PC-3 (cell line): ENCODE data around the gene QPRT. TPM values are rescaled to one million over a fixed set of nuclear protein-coding genes. Genes with fewer than 3 reads are reported as not detected.
"Not testable (repeated sequence)": the region's sequence is repeated elsewhere in the genome, so short reads cannot be mapped to it uniquely, and the experiment has no call there.

Source experiments
- ATAC-seq: fragments of 200-7000 bp; cut with Tn5 transposase; 2 replicates; pipeline ENCODE4 v1.9.1; 2020; ENCODE audit warnings: mild to moderate bottlenecking, moderate library complexity
- BruUV-seq: library from RNA; stranded (reverse); fragments of 400-500 nt; replicated peaks from 2 replicates; lab custom pipeline; 2021; lab: Mats Ljungman, UMichigan
- CTCF ChIA-PET: fragments of 300-600 bp; sonication (Branson Sonifier 250); formaldehyde crosslinking; loops from one replicate; lab custom pipeline; 2022; ENCODE audit warnings: antibody characterized with exemption; lab: Charles Lee
- POLR2A ChIA-PET: fragments of 300-600 bp; sonication (Branson Sonifier 250); formaldehyde crosslinking; loops from one replicate; lab custom pipeline; 2022; ENCODE audit warnings: antibody characterized with exemption; ENCODE audit not compliant: unreplicated experiment; lab: Charles Lee
- DNase-seq: peaks from one replicate; pipeline ENCODE4 v3.0.0-alpha.2; 2015
- H2AFZ ChIP-seq: fragments of 300-600 bp; sonication (generic); 2 replicates; pipeline ENCODE4 v1.6.0; 2016; ENCODE audit warnings: antibody characterized with exemption, low read length
- H3F3A ChIP-seq: fragments of 300-600 bp; sonication (generic); one replicate; pipeline ENCODE4 v1.6.0; 2017; ENCODE audit warnings: antibody characterized with exemption, low read length, control low read depth, mild to moderate bottlenecking; ENCODE audit not compliant: unreplicated experiment
- H3K27ac ChIP-seq: fragments of 300-600 bp; sonication (generic); 2 replicates; pipeline ENCODE4 v1.5.1; 2016; ENCODE audit warnings: mild to moderate bottlenecking, low read length
- H3K27me3 ChIP-seq: fragments of 300-600 bp; sonication (generic); 2 replicates; pipeline ENCODE4 v1.6.1; 2016; ENCODE audit warnings: low read length, mixed read lengths
- H3K36me3 ChIP-seq: fragments of 300-600 bp; sonication (generic); 2 replicates; pipeline ENCODE4 v1.6.1; 2016; ENCODE audit warnings: low read depth, mixed run types, low read length, mixed read lengths
- H3K4me1 ChIP-seq: fragments of 300-600 bp; sonication (generic); 2 replicates; pipeline ENCODE4 v1.5.1; 2016; ENCODE audit warnings: low read length; ENCODE audit not compliant: insufficient read depth
- H3K4me2 ChIP-seq: fragments of 300-600 bp; sonication (generic); 2 replicates; pipeline ENCODE4 v1.6.0; 2016; ENCODE audit warnings: low read length
- H3K4me3 ChIP-seq: fragments of 300-600 bp; sonication (generic); 2 replicates; pipeline ENCODE4 v1.5.1; 2016; ENCODE audit warnings: mild to moderate bottlenecking, low read length, mixed read lengths
- H3K79me2 ChIP-seq: fragments of 300-600 bp; sonication (generic); 2 replicates; pipeline ENCODE4 v1.6.1; 2017; ENCODE audit warnings: low read length, mixed read lengths
- H3K9ac ChIP-seq: fragments of 300-600 bp; sonication (generic); 2 replicates; pipeline ENCODE4 v1.6.0; 2016; ENCODE audit warnings: mild to moderate bottlenecking, low read length
- H3K9me2 ChIP-seq: fragments of 300-600 bp; sonication (generic); replicated peaks from 2 replicates; pipeline ENCODE4 v1.6.1; 2016; ENCODE audit warnings: mixed run types, low read length, mixed read lengths
- H3K9me3 ChIP-seq: fragments of 300-600 bp; sonication (generic); 2 replicates; pipeline ENCODE4 v1.6.1; 2016; ENCODE audit warnings: low read length, mixed read lengths
- H4K20me1 ChIP-seq: fragments of 300-600 bp; sonication (generic); 2 replicates; pipeline ENCODE4 v1.6.1; 2016; ENCODE audit warnings: low read length, mixed read lengths
- EZH2 ChIP-seq: fragments of 300-600 bp; sonication (generic); IDR thresholded peaks from one replicate; pipeline ENCODE4 v1.6.1; 2017; ENCODE audit warnings: antibody characterized with exemption, mild to moderate bottlenecking, low read length; ENCODE audit not compliant: unreplicated experiment
- EZH2phosphoT487 ChIP-seq: fragments of 300-600 bp; sonication (generic); IDR thresholded peaks from 2 replicates; pipeline ENCODE4 v1.6.1; 2018; ENCODE audit warnings: mild to moderate bottlenecking, antibody characterized with exemption, low read length, borderline replicate concordance
- intact Hi-C: fragments of 100-400 bp; cut with micrococcal nuclease; formaldehyde crosslinking; loops from 2 replicates; pipeline ENCODE4 v1.9.0; 2023
- total RNA-seq: library from RNA; depleted of rRNA; stranded (reverse); fragments of >200 nt; gene quantifications from 2 replicates; pipeline ENCODE4 v1.2.3, GENCODE V29; 2014

QPRT gene
- total RNA-seq, 1 experiment from 2014 or later: 0.22 TPM

- H3K4me1 ChIP-seq: no peaks in the 10 kb centered on the region
- H3K9me3 ChIP-seq: no peaks in the 10 kb centered on the region
- DNase-seq: no peak
- CTCF ChIA-PET: interaction anchor here (0.5 kb wide), 1 partner anchor 745 kb away, joined by 6 read pairs; no protein-coding TSS in a partner anchor
- H3K9ac ChIP-seq: no peak overlapping the region
- H3K36me3 ChIP-seq: no peaks in the 10 kb centered on the region
- no peaks in the 10 kb centered on the region for H3K79me2 ChIP-seq
- H3K4me3 ChIP-seq: no peak overlapping the region
- H3K27ac ChIP-seq: no peak overlapping the region
- H3K27me3 ChIP-seq: no peaks in the 10 kb centered on the region
- no TSS peak for BruUV-seq
- no peaks in the 10 kb centered on the region for H3F3A ChIP-seq
- H2AFZ ChIP-seq: no peak overlapping the region
- no peak for ATAC-seq
- no peaks in the 10 kb centered on the region for H3K9me2 ChIP-seq
- intact Hi-C loops: no loop called here
- no peak for TF ChIP-seq EZH2phosphoT487
- no peak for TF ChIP-seq EZH2
- H3K4me2 ChIP-seq: no peak overlapping the region
- POLR2A ChIA-PET: no interaction called here
- no peaks in the 10 kb centered on the region for H4K20me1 ChIP-seq
Observed at GRCh38 chr16:29651774-29652349, 27.1 kb upstream of the QPRT start.

DNA sequence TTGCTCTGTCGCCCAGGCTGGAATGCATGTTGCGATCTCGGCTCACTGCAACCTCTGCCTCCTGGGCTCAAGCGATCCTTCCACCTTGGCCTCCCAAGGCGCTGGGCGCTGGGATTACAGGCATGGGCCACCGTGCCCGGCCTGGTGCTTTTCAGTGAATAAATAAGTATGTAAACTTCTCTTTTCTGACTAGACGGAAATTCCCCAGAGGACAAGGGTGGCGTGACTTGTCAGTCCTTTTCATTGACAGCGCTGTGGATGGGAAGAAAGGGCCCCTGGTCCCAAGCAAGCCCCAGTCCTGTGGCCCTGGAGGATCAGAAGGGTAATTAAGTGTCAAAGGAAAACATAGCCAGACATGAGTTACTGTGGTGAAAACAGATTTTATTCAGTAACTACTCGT is 25.5 kb upstream of the QPRT start:
- ATAC-seq (no peak), DNase-seq (no peak)
- no peak for TF ChIP-seq EZH2
- intact Hi-C loops: no loop called here
- Histone ChIP-seq H4K20me1 (no peaks in the 10 kb centered on the region), H3K9ac (no peak overlapping the region), H3K4me2 (no peak overlapping the region), H3K9me3 (no peaks in the 10 kb centered on the region), H3K27ac (no peak overlapping the region), H3K9me2 (no peaks in the 10 kb centered on the region), H3K4me3 (no peak overlapping the region), H3F3A (no peaks in the 10 kb centered on the region), H3K79me2 (no peaks in the 10 kb centered on the region), H3K36me3 (no peaks in the 10 kb centered on the region), H3K27me3 (no peaks in the 10 kb centered on the region), H3K4me1 (no peaks in the 10 kb centered on the region), H2AFZ (no peak overlapping the region)
- ChIA-PET POLR2A (no interaction called here), CTCF (no interaction called here)
- no TSS peak for BruUV-seq

DNA sequence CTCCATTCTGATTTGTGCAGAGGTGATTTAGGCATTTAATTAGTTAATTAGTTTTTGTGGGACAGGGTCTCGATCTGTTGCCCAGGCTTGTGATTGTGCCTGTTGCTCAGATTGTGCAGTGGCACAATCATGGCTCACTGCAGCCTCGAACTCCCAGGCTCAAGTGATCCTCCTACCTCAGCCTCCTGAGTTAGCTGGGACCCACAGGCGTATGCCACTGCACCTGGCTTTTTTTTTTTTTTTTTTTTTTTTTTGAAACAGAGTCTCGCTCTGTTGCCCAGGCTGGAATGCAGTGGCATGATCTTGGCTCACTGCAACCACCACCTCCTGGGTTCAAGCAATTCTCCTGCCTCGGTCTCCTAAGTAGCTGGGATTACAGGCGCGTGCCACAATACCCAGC is 25.1 kb upstream of the QPRT start:
- H3F3A ChIP-seq, H3K27me3 ChIP-seq, DNase-seq, H3K27ac ChIP-seq, H3K9me2 ChIP-seq, ATAC-seq, H3K4me1 ChIP-seq, H3K36me3 ChIP-seq, H3K4me3 ChIP-seq, intact Hi-C loops, CTCF ChIA-PET, H3K9me3 ChIP-seq, H3K9ac ChIP-seq, H2AFZ ChIP-seq, H4K20me1 ChIP-seq, H3K79me2 ChIP-seq, H3K4me2 ChIP-seq, POLR2A ChIA-PET, BruUV-seq: not testable (repeated sequence)

- Histone ChIP-seq H3K9me3 (no peaks in the 10 kb centered on the region), H4K20me1 (no peaks in the 10 kb centered on the region), H3F3A (no peaks in the 10 kb centered on the region), H3K4me2 (no peak overlapping the region), H3K4me3 (no peak overlapping the region), H3K27me3 (no peaks in the 10 kb centered on the region), H3K4me1 (no peaks in the 10 kb centered on the region), H3K36me3 (no peaks in the 10 kb centered on the region), H3K9me2 (no peaks in the 10 kb centered on the region), H3K9ac (no peak overlapping the region), H2AFZ (no peak overlapping the region), H3K79me2 (no peaks in the 10 kb centered on the region), H3K27ac (no peak overlapping the region)
- TF ChIP-seq EZH2phosphoT487 (no peak), EZH2 (no peak)
- intact Hi-C loops: no loop called here
- no TSS peak for BruUV-seq
- ChIA-PET POLR2A (no interaction called here), CTCF (no interaction called here)
- DNase-seq (no peak), ATAC-seq (no peak)
Observed at GRCh38 chr16:29656688-29657523, 22.1 kb upstream of the QPRT start.
